HepG2 (cell line): Measurements from ENCODE around the gene ARFGAP2. TPM values are rescaled to one million over a fixed set of nuclear protein-coding genes. Genes with fewer than 3 reads are reported as not detected.

Source experiments
- AGO1 ChIP-seq: fragments of 200-400 bp; formaldehyde crosslinking; IDR thresholded peaks from 2 replicates; pipeline ENCODE4 v1.6.1; 2017; ENCODE audit warnings: mild to moderate bottlenecking, low read depth, low read length, moderate library complexity; ENCODE audit not compliant: poor library complexity, severe bottlenecking
- AGO2 ChIP-seq: fragments of 200-400 bp; formaldehyde crosslinking; optimal IDR thresholded peaks from 2 replicates; pipeline ENCODE3; 2017; ENCODE audit warnings: mild to moderate bottlenecking, low read depth, low read length, moderate library complexity
- ASH2L ChIP-seq: fragments of 300-600, 200-600 bp; sonication (generic); IDR thresholded peaks from 2 replicates; pipeline ENCODE4 v1.7.0; 2017; ENCODE audit warnings: low read depth, mild to moderate bottlenecking, moderate library complexity, mixed read lengths, low read length; ENCODE audit not compliant: insufficient read length
- BCL6 ChIP-seq: IDR thresholded peaks from 2 replicates; pipeline ENCODE4 v1.6.1; 2016; ENCODE audit warnings: missing genetic modification reagents, missing compliant biosample characterization
- CBX1 ChIP-seq: IDR thresholded peaks from one replicate; pipeline ENCODE4 v1.6.1; 2016; ENCODE audit warnings: antibody characterized with exemption, low read depth
- CCAR2 ChIP-seq: fragments of 200-400 bp; formaldehyde crosslinking; optimal IDR thresholded peaks from 2 replicates; pipeline ENCODE3; 2018; ENCODE audit warnings: low read depth, mild to moderate bottlenecking, low read length, moderate library complexity
- EED ChIP-seq: sonication (generic); formaldehyde crosslinking; IDR thresholded peaks from 2 replicates; pipeline ENCODE4 v1.5.0; 2020; ENCODE audit warnings: mild to moderate bottlenecking, missing genetic modification reagents
- HIVEP1 ChIP-seq: sonication (generic); formaldehyde crosslinking; IDR thresholded peaks from 2 replicates; pipeline ENCODE4 v1.4.0; 2020; ENCODE audit warnings: mild to moderate bottlenecking, missing genetic modification reagents
- HMG20A ChIP-seq: IDR thresholded peaks from 2 replicates; pipeline ENCODE4 v1.6.1; 2016; ENCODE audit warnings: borderline replicate concordance
- KLF16 ChIP-seq, 2 experiments: sonication (generic) in 1 of 2; formaldehyde crosslinking in 1 of 2; IDR thresholded peaks; 2 replicates each; pipeline versions ENCODE4 v1.6.1 to v1.8.0; 2016 to 2023; ENCODE audit warnings: missing genetic modification reagents in 2 of 2, missing compliant biosample characterization in 1 of 2
- MEF2D ChIP-seq: sonication (generic); formaldehyde crosslinking; IDR thresholded peaks from 2 replicates; pipeline ENCODE4 v1.5.1; 2020; ENCODE audit warnings: mild to moderate bottlenecking, missing genetic modification reagents
- NFKB2 ChIP-seq: sonication (generic); formaldehyde crosslinking; IDR thresholded peaks from 2 replicates; pipeline ENCODE4 v1.4.0; 2020; ENCODE audit warnings: missing genetic modification reagents, borderline replicate concordance
- NFYB ChIP-seq: sonication (generic); formaldehyde crosslinking; IDR thresholded peaks from 2 replicates; pipeline ENCODE4 v1.4.0; 2020; ENCODE audit warnings: missing genetic modification reagents
- PHF8 ChIP-seq: sonication (generic); formaldehyde crosslinking; IDR thresholded peaks from 2 replicates; pipeline ENCODE4 v1.5.0; 2020; ENCODE audit warnings: missing genetic modification reagents
- PTBP1 ChIP-seq: fragments of 200-400 bp; formaldehyde crosslinking; IDR thresholded peaks from 2 replicates; pipeline ENCODE4 v1.6.1; 2018; ENCODE audit warnings: low read length, low read depth; ENCODE audit not compliant: poor library complexity, severe bottlenecking
- RXRB ChIP-seq: IDR thresholded peaks from 2 replicates; pipeline ENCODE4 v1.6.1; 2016; ENCODE audit warnings: borderline replicate concordance, missing genetic modification reagents, missing compliant biosample characterization
- SP4 ChIP-seq: sonication (generic); formaldehyde crosslinking; IDR thresholded peaks from 2 replicates; pipeline ENCODE4 v1.8.1; 2023; ENCODE audit warnings: mild to moderate bottlenecking, missing genetic modification reagents
- TAF15 ChIP-seq: fragments of 200-400 bp; formaldehyde crosslinking; IDR thresholded peaks from one replicate; pipeline ENCODE4 v1.6.1; 2018; ENCODE audit warnings: mild to moderate bottlenecking, low read depth, low read length; ENCODE audit not compliant: poor library complexity, severe bottlenecking
- ZBTB3 ChIP-seq: sonication (generic); formaldehyde crosslinking; IDR thresholded peaks from 2 replicates; pipeline ENCODE4 v1.4.0; 2020; ENCODE audit warnings: low read depth, mild to moderate bottlenecking, moderate library complexity, missing genetic modification reagents, borderline replicate concordance
- ZBTB7A ChIP-seq: sonication (generic); formaldehyde crosslinking; IDR thresholded peaks from 2 replicates; pipeline ENCODE4 v1.8.0; 2022; ENCODE audit warnings: mild to moderate bottlenecking, missing genetic modification reagents
- ZNF20 ChIP-seq: sonication (generic); formaldehyde crosslinking; IDR thresholded peaks from 2 replicates; pipeline ENCODE4 v1.4.0; 2020; ENCODE audit warnings: mild to moderate bottlenecking, moderate library complexity, missing genetic modification reagents
- ZNF451 ChIP-seq: sonication (generic); formaldehyde crosslinking; IDR thresholded peaks from 2 replicates; pipeline ENCODE4 v1.5.0; 2020; ENCODE audit warnings: mild to moderate bottlenecking, missing genetic modification reagents
- ZNF788 ChIP-seq: sonication (generic); formaldehyde crosslinking; IDR thresholded peaks from 2 replicates; pipeline ENCODE4 v1.5.0; 2020; ENCODE audit warnings: mild to moderate bottlenecking, missing genetic modification reagents, borderline replicate concordance
- ZNF792 ChIP-seq: IDR thresholded peaks from 2 replicates; pipeline ENCODE4 v1.6.1; 2016
- polyA plus RNA-seq, 8 experiments: library from polyadenylated mRNA; depleted of rRNA in 3 of 8; stranded (reverse) in 7 of 8; unstranded in 1 of 8; fragments of >200 nt; fragmentation: Illumina TruSeq in 4 of 8; extraction: Trizol in 4 of 8; gene quantifications; 2 replicates each; pipeline versions ENCODE4 v1.2.1 to v1.2.3, GENCODE V29; 2011 to 2016; ENCODE audit warnings: low read depth in 4 of 8, missing spikeins in 1 of 8, mixed read lengths in 1 of 8; ENCODE audit not compliant: insufficient read depth in 1 of 8
- total RNA-seq, 5 experiments: library from RNA; depleted of rRNA; stranded (reverse); fragments of >200 nt; fragmentation: Illumina TruSeq; extraction: Trizol; gene quantifications; 2 replicates each; pipeline ENCODE4 v1.2.3, GENCODE V29; 2016; ENCODE audit warnings: low read depth in 1 of 5
- TF ChIP-seq, protein P1 (sequence below): sonication (generic); formaldehyde crosslinking; IDR thresholded peaks from 2 replicates; pipeline ENCODE4 v1.4.0; 2020; ENCODE audit warnings: missing genetic modification reagents
- TF ChIP-seq, protein P2 (sequence below): sonication (generic); formaldehyde crosslinking; IDR thresholded peaks from 2 replicates; pipeline ENCODE4 v1.4.0; 2020; ENCODE audit warnings: missing genetic modification reagents

The ARFGAP2 gene
- total and polyA plus RNA-seq, 2 of the 13 experiments (the other 11 are each of a cell fraction or from before 2014, with no cell fraction given) = 32.3 to 75.3 TPM

DNA sequence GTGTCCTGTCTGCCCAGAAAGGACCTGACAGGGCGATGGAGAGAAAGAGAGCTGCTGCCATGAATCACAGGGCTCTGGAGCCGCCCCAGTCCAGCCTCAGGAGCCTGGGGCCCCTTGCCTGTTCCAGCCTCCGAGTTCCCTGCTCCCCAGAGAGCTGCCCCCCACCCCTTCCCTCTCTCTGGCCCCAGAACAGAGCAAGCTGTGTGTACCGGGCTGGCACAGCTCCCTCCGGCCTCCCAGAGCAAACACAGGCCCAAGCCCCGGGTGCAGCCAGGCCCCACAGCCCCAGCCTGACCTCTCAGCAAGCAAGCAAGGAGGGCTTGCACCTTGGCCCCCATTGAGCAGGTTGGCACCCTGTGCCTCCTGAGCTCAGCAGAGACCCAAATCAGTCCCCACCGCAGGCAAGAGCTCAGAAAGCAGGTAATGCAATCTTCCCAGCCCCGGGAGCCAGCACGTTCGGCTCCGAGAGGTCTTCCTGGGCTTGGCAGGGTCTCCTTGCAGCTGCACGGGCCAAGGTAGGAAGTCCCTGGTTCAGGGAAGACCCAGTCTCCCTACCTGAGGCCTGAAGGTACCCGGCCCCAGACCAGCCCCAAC, 8.1 kb upstream of the ARFGAP2 start (continued):
- TF ChIP-seq, protein P1, sequence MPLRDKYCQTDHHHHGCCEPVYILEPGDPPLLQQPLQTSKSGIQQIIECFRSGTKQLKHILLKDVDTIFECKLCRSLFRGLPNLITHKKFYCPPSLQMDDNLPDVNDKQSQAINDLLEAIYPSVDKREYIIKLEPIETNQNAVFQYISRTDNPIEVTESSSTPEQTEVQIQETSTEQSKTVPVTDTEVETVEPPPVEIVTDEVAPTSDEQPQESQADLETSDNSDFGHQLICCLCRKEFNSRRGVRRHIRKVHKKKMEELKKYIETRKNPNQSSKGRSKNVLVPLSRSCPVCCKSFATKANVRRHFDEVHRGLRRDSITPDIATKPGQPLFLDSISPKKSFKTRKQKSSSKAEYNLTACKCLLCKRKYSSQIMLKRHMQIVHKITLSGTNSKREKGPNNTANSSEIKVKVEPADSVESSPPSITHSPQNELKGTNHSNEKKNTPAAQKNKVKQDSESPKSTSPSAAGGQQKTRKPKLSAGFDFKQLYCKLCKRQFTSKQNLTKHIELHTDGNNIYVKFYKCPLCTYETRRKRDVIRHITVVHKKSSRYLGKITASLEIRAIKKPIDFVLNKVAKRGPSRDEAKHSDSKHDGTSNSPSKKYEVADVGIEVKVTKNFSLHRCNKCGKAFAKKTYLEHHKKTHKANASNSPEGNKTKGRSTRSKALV = peak; percentile 38; the same call in 1 of the 2 replicates
- TF ChIP-seq CCAR2 (peak; percentile 59), BCL6 (CRISPR knock-in tag) (peak; percentile 66), ZNF20 (CRISPR knock-in tag) (peak; percentile 78; the same call in 1 of the 2 replicates), HMG20A (CRISPR knock-in tag) (peak; percentile 15; the same call in 1 of the 2 replicates), ZNF451 (CRISPR knock-in tag) (0 out of 2 replicates have a peak, but pooled peaks have one; percentile 25), EED (CRISPR knock-in tag) (no peak), CBX1 (peak; percentile 59), NFYB (CRISPR knock-in tag) (no peak), AGO1 (peak; percentile 72), MEF2D (CRISPR knock-in tag) (no peak), TAF15 (peak; percentile 62), ZNF788 (0 out of 2 replicates have a peak, but pooled peaks have one; percentile 39), RXRB (CRISPR knock-in tag) (peak; percentile 82), NFKB2 (CRISPR knock-in tag) (no peak), ZBTB7A (CRISPR knock-in tag) (peak; percentile 75; the same call in 1 of the 2 replicates), ASH2L (peak; percentile 67), HIVEP1 (0 out of 2 replicates have a peak, but pooled peaks have one; percentile 39), SP4 (CRISPR knock-in tag) (peak; percentile 66; the same call in 1 of the 2 replicates), PHF8 (CRISPR knock-in tag) (peak; percentile 60), KLF16 (CRISPR knock-in tag; IDR thresholded peaks at IDR 0.05) (0 out of 4 replicates have a peak, but pooled peaks of 1 of the 2 experiments have one; percentile 27), PTBP1 (peak; percentile 52), AGO2 (peak; percentile 87), ZBTB3 (CRISPR knock-in tag) (no peak), ZNF792 (CRISPR knock-in tag) (0 out of 2 replicates have a peak, but pooled peaks have one; percentile 32)
- TF ChIP-seq, protein P2, sequence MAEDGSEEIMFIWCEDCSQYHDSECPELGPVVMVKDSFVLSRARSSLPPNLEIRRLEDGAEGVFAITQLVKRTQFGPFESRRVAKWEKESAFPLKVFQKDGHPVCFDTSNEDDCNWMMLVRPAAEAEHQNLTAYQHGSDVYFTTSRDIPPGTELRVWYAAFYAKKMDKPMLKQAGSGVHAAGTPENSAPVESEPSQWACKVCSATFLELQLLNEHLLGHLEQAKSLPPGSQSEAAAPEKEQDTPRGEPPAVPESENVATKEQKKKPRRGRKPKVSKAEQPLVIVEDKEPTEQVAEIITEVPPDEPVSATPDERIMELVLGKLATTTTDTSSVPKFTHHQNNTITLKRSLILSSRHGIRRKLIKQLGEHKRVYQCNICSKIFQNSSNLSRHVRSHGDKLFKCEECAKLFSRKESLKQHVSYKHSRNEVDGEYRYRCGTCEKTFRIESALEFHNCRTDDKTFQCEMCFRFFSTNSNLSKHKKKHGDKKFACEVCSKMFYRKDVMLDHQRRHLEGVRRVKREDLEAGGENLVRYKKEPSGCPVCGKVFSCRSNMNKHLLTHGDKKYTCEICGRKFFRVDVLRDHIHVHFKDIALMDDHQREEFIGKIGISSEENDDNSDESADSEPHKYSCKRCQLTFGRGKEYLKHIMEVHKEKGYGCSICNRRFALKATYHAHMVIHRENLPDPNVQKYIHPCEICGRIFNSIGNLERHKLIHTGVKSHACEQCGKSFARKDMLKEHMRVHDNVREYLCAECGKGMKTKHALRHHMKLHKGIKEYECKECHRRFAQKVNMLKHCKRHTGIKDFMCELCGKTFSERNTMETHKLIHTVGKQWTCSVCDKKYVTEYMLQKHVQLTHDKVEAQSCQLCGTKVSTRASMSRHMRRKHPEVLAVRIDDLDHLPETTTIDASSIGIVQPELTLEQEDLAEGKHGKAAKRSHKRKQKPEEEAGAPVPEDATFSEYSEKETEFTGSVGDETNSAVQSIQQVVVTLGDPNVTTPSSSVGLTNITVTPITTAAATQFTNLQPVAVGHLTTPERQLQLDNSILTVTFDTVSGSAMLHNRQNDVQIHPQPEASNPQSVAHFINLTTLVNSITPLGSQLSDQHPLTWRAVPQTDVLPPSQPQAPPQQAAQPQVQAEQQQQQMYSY = no peak; the same call in 1 of the 2 replicates
